ENCODE measurements around the gene NDUFV3.

DNA sequence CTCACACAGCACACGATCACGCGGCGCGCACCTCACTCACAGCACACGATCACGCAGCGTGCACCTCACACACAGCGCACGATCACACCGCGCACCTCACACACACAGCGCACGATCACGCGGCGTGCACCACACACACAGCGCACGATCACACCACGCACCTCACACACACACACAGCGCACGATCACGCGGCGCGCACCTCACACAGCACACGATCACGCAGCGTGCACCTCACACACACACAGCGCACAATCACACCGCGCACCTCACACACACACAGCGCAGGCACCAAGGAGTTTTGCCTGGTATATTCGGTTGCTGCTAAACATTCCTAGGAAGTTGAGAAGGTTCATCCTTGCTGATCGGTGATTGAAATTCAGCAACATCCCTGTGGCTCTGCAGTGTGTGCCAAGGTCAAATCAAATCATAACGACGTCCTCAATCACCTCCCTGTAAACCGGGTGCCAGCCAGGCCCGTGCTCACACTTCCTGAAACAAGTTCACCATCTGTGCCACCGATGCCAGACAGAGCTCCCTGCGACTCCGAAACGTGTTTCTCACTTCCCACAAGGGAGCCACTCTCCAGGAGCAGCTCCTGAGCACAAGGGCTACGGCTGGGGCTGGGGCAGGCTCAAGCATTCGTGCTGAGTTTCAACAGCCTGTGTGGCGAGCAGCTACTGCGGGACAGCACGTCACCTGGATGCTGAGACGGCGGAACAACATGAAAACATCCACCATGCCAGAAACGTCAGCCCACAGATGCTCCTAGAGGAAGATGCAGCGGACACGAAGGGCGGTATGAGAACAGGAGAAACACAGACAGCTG is 44.0 kb upstream of the NDUFV3 start:
- TF ChIP-seq USF1 (IDR thresholded peaks at IDR 0.05; ENCODE audit: borderline replicate concordance, low read depth) (no peak), JUND (IDR thresholded peaks at IDR 0.05) (no peak), FOXM1 (IDR thresholded peaks at IDR 0.05; ENCODE audit: low read depth) (no peak), EZH2phosphoT487 (IDR thresholded peaks at IDR 0.05; ENCODE audit: borderline replicate concordance, low read depth) (no peak), RCOR1 (IDR thresholded peaks at IDR 0.05; ENCODE audit: low read length) (no peak), EP300 (IDR thresholded peaks at IDR 0.05; ENCODE audit: borderline replicate concordance in 1 of 2, low read depth in 1 of 2, low read length in 1 of 2) (no peak), POLR2AphosphoS5 (IDR thresholded peaks at IDR 0.05; ENCODE audit: low read depth, low read length) (no peak), GATA2 (CRISPR knock-in tag; IDR thresholded peaks at IDR 0.05) (no peak), RFX5 (IDR thresholded peaks at IDR 0.05; ENCODE audit: low read length) (no peak)
- TF ChIP-seq, protein P1, sequence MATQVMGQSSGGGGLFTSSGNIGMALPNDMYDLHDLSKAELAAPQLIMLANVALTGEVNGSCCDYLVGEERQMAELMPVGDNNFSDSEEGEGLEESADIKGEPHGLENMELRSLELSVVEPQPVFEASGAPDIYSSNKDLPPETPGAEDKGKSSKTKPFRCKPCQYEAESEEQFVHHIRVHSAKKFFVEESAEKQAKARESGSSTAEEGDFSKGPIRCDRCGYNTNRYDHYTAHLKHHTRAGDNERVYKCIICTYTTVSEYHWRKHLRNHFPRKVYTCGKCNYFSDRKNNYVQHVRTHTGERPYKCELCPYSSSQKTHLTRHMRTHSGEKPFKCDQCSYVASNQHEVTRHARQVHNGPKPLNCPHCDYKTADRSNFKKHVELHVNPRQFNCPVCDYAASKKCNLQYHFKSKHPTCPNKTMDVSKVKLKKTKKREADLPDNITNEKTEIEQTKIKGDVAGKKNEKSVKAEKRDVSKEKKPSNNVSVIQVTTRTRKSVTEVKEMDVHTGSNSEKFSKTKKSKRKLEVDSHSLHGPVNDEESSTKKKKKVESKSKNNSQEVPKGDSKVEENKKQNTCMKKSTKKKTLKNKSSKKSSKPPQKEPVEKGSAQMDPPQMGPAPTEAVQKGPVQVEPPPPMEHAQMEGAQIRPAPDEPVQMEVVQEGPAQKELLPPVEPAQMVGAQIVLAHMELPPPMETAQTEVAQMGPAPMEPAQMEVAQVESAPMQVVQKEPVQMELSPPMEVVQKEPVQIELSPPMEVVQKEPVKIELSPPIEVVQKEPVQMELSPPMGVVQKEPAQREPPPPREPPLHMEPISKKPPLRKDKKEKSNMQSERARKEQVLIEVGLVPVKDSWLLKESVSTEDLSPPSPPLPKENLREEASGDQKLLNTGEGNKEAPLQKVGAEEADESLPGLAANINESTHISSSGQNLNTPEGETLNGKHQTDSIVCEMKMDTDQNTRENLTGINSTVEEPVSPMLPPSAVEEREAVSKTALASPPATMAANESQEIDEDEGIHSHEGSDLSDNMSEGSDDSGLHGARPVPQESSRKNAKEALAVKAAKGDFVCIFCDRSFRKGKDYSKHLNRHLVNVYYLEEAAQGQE (IDR thresholded peaks at IDR 0.05; ENCODE audit: low read depth, low read length), result no peak

Measured in SK-N-SH (cell line).